GM12891 (cell line): ENCODE measurements around the gene NUTM2B.
"Not testable (repeated sequence)": the region's sequence is repeated elsewhere in the genome, so short reads cannot be mapped to it uniquely, and the experiment has no call there.

ENCODE experiments used
- DNase-seq: peaks from one replicate; pipeline ENCODE4 v3.0.0; 2011; ENCODE audit warnings: low spot score; ENCODE audit not compliant: insufficient read length
- FAIRE-seq: peaks from 2 replicates; lab custom pipeline; 2011; peaks lifted over from hg19 to GRCh38; lab: Jason Lieb, UNC

The NUTM2B gene

DNA sequence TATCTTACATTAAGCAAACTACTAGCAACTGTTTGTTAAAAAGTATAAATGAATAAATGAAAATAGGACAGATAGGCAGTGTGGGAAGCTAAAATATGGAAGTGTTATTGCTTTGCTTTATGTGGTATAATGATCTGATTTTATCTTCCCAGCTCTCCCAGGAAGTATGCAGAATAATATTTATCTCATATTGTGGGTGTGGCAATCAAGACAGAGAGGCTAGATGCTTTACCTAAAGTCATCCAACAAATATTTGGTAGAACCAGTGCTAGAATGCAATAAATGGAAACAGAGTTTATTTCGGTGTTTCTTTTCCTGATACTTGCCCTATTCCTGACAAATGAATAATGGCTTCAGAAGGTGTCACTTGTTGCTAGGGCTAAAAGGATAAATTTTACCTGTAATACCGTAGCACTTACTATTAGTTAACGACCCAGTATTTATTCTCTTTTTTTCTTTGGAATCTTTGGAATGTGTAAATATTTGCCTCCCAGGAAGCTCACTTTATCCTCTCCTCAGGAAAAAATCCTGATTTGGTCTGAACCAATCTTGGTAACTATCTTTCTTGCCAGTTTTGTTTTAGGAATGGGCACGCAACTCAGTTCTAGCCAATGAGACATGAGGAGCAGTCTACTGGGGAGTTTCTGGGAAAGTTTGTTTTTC is 14.0 kb downstream of the NUTM2B start:
- not testable (repeated sequence) for FAIRE-seq, DNase-seq

DNA sequence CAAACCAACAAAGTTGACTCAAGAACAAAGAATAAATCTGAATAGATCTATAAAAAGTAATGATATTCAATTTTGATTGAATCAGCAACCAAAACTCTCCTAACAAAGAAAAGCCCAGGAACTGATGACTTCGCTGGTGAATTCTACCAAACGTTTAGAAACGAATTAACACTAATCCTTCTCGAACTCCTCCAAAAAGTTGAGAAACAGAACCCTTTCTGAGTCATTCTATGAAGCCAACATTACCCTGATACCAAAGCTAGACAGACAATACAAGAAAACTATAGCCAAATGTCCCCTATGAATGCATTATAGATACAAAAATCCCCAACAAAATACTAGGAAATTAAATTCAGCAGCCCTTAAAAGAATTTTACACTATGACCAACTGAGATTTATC is 17.0 kb downstream of the NUTM2B start:
- DNase-seq, FAIRE-seq: not testable (repeated sequence)

DNA sequence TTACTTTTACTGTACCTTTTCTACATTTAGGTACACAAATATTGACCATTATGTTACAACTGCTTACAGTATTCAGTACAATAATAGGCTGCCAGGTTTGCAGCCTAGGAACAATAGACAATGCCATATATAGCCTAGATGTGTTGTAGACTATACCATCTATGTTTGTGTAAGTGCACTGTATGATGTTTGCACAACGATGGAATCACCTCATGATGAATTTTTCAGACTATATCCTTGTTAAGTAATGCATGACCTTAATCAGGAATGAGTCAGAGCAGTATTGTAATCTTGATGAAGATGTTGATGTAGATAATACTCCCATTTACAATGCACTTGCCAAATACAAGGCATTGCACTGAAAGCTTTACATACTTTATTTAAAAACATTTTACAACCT is 23.6 kb downstream of the NUTM2B start:
- DNase-seq, FAIRE-seq: not testable (repeated sequence)

DNA sequence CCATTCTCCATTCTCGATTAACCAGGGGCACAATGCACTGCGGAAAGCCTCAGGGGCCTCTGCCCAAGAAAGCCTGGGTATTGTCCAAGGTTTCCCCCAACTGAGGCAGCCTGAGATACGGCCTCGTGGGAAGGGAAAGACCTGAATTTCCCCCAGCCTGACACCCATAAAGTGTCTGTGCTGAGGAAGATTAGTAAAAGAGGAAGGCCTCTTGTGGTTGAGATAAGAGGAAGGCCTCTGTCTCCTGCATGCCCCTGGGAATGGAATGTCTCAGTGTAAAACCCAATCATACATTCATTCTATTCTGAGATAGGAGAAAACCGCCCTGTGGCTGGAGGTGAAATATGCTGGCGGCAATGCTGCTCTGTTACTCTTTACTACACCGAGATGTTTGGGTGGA is 41.8 kb downstream of the NUTM2B start:
- DNase-seq, FAIRE-seq: not testable (repeated sequence)

DNA sequence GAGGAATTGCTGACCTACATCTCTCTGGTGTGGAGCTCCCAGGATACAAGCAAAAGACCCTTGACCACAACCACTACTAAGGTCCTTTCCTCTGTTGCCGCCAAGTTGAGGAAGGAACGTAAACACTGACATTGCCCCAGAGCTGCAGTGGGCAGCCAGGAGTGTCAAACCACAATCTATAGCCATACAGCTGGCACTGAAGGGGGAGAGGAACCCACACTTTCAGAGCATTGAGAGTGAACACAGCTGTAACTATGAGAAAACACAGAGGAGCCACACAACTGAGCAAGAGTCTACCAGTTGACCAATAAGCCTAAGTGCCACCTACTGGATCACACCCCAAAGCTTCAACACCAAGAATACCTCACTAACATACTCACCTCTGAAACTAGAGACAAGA is 45.5 kb downstream of the NUTM2B start:
- FAIRE-seq, DNase-seq: not testable (repeated sequence)

DNA sequence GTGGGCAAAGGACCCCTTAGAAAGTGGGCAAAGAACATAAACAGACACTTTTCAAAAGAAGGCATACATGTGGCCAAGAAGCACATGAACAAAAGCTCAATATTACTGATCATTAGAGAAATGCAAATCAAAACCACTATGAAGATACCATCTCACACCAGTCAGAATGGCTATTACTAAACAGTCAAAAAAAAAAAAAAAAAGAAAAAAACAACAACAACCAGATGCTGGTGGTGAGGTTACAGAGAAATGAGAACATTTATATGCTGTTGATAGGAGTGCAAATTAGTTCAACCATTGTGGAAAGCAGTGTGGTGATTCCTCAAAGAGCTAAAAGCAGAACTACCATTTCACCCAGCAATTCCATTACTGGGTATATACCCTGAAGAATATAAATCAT is 50.6 kb downstream of the NUTM2B start:
- not testable (repeated sequence) for FAIRE-seq, DNase-seq

DNA sequence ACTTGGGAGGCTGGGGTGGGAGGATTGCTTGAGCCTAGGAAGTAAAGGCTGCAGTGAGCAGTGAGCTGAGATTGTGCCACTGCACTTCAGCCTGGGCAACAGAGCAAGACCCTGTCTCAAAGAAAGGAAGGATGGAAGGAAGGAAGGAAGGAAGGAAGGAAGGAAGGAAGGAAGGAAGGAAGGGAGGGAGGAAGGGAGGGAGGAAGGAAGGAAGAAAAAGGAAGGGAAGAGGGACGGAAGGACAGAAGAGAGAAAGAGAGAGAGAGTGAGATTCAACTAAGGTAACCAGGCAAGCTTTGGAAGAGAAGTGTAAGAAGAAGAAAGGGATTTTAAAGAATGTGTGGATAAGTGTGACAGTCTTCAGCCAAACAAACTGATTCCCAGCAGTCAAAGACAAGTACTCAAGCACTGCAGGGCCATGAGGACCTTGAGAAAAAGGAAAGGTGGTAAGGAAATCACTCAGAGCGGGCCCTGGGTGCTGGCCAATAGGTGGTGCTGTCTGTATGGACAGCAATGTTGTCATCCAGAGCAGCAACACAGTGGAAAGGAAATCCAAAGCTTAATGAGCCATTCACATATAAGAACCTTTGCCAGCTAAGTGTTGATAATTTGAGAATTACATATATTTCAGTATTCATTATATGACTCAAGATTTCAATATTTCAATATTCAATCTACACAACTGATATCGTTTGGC is 55.4 kb downstream of the NUTM2B start:
- FAIRE-seq, DNase-seq: not testable (repeated sequence)
